HUES6 (cell line): ENCODE measurements around the gene CELSR1.

Source experiments
- H3K27ac ChIP-seq: 2 replicates; pipeline ENCODE4 v1.7.0; 2013; ENCODE audit warnings: low read depth, mild to moderate bottlenecking, low read length, inconsistent platforms
- H3K27me3 ChIP-seq: 2 replicates; pipeline ENCODE4 v1.6.1; 2013; ENCODE audit warnings: low read length; ENCODE audit not compliant: control insufficient read depth, insufficient read depth
- H3K36me3 ChIP-seq: 2 replicates; pipeline ENCODE4 v1.6.1; 2013; ENCODE audit warnings: low read length; ENCODE audit not compliant: control insufficient read depth, insufficient read depth
- H3K4me1 ChIP-seq: 2 replicates; pipeline ENCODE4 v1.6.1; 2013; ENCODE audit warnings: low read length; ENCODE audit not compliant: control insufficient read depth, insufficient read depth
- H3K4me3 ChIP-seq: 2 replicates; pipeline ENCODE4 v1.5.1; 2013; ENCODE audit warnings: low read depth, low read length
- H3K9ac ChIP-seq: one replicate; pipeline ENCODE4 v1.6.1; 2013; ENCODE audit warnings: mild to moderate bottlenecking, low read length
- H3K9me3 ChIP-seq: 2 replicates; pipeline ENCODE4 v1.6.1; 2013; ENCODE audit warnings: low read depth, low read length; ENCODE audit not compliant: control insufficient read depth, insufficient read depth

Gene CELSR1

GRCh38 chr22:46350121-46350520, 187.3 kb downstream of the CELSR1 start:
- no peaks in the 10 kb centered on the region for H3K27me3 ChIP-seq
- no peaks in the 10 kb centered on the region for H3K9me3 ChIP-seq
- H3K4me1 ChIP-seq: no peaks in the 10 kb centered on the region
- H3K4me3 ChIP-seq: no peak overlapping the region
- H3K27ac ChIP-seq: no peak overlapping the region
- H3K36me3 ChIP-seq: peaks cover 92% of the 10 kb centered on the region
- no peak overlapping the region for H3K9ac ChIP-seq

DNA sequence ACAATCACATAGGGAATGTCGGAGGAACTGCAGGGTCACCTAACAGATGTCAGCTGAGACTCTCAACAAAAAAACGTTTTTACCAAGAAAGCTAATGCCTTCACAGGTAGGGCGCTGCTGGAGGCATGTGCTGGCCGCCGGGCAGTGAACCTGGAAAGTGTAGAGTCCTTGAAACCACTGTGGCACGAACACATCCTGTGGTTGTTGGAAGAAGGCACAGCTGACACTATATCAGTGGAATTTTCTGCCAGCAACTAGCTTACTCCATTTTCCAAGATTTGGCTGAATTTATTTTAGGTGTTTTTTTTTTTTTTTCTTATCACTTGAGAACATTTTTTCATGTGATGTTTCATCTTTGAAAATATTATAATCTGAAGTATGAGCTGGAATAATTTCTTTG, 187.7 kb downstream of the CELSR1 start:
- Histone ChIP-seq H3K9ac (no peak overlapping the region), H3K36me3 (peaks cover 96% of the 10 kb centered on the region), H3K9me3 (no peaks in the 10 kb centered on the region), H3K27me3 (no peaks in the 10 kb centered on the region), H3K4me1 (no peaks in the 10 kb centered on the region), H3K27ac (no peak overlapping the region), H3K4me3 (no peak overlapping the region)

- Histone ChIP-seq H3K4me3 (no peak overlapping the region), H3K9ac (no peak overlapping the region), H3K36me3 (peaks cover 99% of the 10 kb centered on the region), H3K27me3 (no peaks in the 10 kb centered on the region), H3K9me3 (no peaks in the 10 kb centered on the region), H3K27ac (no peak overlapping the region), H3K4me1 (no peaks in the 10 kb centered on the region)
These were observed 188.2 kb downstream of the CELSR1 start for GRCh38 chr22:46349238-46349637.

DNA sequence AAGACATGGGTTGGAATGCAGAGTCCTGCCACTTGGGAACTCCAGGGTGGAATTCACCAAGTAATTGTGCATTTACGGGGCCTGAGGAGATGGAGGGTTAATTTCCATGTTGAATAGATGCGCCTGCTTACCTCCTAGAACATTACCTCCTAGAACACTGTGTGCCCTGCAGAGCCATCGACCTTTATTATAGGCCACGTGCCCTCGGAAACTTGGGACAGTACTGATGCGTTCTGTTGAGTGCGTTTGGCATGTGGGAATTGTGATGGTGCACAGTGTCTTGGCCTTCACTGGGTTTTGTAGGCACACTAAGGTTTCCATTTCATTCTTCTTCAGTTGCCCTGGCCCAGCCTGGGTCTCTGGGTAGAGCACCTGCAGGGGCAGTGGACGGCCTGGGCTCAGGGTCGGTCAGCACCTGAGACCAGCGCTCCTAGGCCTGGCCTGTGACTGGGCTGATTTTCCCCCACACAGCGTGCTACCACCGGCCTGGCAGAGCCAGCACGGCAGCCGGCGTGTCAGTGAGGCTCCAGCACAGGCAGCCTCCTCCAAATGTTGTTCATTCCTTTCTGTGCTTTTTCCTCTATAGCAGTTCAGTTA, 189.2 kb downstream of the CELSR1 start:
- Histone ChIP-seq H3K4me3 (no peak overlapping the region), H3K9me3 (no peaks in the 10 kb centered on the region), H3K36me3 (peaks cover 99% of the 10 kb centered on the region), H3K27me3 (no peaks in the 10 kb centered on the region), H3K4me1 (no peaks in the 10 kb centered on the region), H3K27ac (no peak overlapping the region), H3K9ac (no peak overlapping the region)

GRCh38 chr22:46347646-46348045, 189.8 kb downstream of the CELSR1 start:
- no peaks in the 10 kb centered on the region for H3K27me3 ChIP-seq
- no peaks in the 10 kb centered on the region for H3K4me1 ChIP-seq
- no peak overlapping the region for H3K4me3 ChIP-seq
- no peak overlapping the region for H3K27ac ChIP-seq
- no peaks in the 10 kb centered on the region for H3K9me3 ChIP-seq
- H3K9ac ChIP-seq: no peak overlapping the region
- peaks cover 99% of the 10 kb centered on the region for H3K36me3 ChIP-seq

DNA sequence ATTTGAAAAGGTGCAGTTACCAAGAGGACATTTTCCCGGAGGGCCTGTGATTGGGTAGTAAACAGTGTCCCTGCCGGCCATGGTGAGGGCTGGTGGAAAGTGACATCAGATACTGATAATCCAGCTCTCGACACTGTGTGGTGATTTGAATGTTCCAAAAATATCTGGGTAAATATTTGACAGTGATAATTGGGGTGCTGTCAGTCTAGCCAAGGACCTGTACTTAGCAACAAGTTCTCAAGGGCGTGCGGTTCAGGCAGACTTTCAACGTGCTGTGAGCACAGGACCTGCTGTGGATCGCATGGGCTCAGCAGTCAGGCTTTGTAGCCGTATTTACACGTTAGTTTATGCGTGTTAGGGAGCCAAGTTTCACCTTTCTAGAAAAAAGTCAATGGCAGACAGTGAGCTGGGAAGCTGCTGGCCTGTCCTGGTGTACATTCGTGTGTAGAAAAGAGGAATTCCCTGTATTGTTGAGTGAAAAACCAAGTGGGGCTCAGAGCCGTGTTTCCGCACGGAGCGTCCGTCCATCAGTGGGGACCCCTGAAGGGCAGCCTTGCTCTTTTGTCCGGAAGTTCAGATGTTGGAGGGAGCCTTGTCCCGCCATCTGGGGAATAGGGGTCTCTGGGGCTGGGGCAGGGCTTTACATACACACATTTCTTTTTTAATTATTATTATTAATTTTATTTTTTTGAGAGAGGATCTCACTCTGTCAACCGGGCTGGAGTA, 190.6 kb downstream of the CELSR1 start:
- H3K9me3 ChIP-seq: no peaks in the 10 kb centered on the region
- H3K27ac ChIP-seq: no peak overlapping the region
- H3K9ac ChIP-seq: no peak overlapping the region
- H3K27me3 ChIP-seq: no peaks in the 10 kb centered on the region
- H3K4me3 ChIP-seq: no peak overlapping the region
- no peaks in the 10 kb centered on the region for H3K4me1 ChIP-seq
- H3K36me3 ChIP-seq: peaks cover 99% of the 10 kb centered on the region

GRCh38 chr22:46340676-46341075, 196.7 kb downstream of the CELSR1 start:
- no peak overlapping the region for H3K9ac ChIP-seq
- no peak overlapping the region for H3K4me3 ChIP-seq
- no peaks in the 10 kb centered on the region for H3K27me3 ChIP-seq
- peaks cover 80% of the 10 kb centered on the region for H3K36me3 ChIP-seq
- H3K27ac ChIP-seq: no peak overlapping the region
- H3K4me1 ChIP-seq: peaks cover 6% of the 10 kb centered on the region; the same call in 1 of the 2 replicates
- H3K9me3 ChIP-seq: no peaks in the 10 kb centered on the region

DNA sequence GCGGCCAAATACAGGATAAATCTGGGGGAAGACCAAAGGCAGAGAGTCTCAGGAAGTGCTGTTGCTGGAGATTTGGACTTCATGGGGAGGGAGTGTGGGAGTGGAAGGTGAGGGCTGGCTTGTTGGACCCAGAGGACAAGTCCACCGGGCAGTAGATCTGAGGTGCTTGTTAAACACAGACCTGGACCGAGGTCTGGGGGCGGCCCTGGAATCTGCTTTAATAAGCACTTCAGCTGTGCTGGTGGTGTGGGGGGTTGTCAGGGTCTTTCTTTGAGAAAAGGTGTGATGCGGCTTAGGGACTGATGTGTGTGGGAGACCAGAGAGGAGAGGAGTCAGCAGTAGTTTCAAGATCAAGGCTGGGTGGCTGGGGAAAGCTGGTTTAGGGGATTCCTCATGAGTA, 197.5 kb downstream of the CELSR1 start:
- H3K4me3 ChIP-seq: no peak overlapping the region
- H3K27me3 ChIP-seq: no peaks in the 10 kb centered on the region
- peaks cover 6% of the 10 kb centered on the region; the same call in 1 of the 2 replicates for H3K4me1 ChIP-seq
- no peaks in the 10 kb centered on the region for H3K9me3 ChIP-seq
- no peak overlapping the region for H3K27ac ChIP-seq
- H3K36me3 ChIP-seq: peaks cover 73% of the 10 kb centered on the region
- H3K9ac ChIP-seq: no peak overlapping the region

DNA sequence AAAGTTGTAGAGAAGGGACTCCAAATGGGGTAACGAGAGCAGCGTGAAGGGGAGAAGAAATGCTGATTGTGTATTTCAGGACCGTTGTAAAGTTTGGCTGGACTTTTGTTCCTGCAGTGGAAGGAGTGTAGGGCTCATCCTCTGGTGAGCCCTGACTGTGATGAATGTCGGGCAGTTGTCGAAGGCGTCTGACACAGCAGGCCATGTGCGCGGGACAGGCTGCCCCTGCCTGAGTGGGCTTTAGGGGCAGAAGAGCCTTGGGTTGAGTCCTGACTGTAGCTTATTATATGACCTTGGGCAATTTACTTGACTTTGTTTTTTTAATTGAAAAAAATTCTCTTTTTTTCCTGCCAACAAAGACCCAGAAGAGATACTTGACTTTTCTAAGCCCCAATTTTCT, 198.8 kb downstream of the CELSR1 start:
- Histone ChIP-seq H3K9me3 (no peaks in the 10 kb centered on the region), H3K4me3 (no peak overlapping the region), H3K27me3 (no peaks in the 10 kb centered on the region), H3K36me3 (peaks cover 60% of the 10 kb centered on the region), H3K9ac (no peak overlapping the region), H3K4me1 (peaks cover 12% of the 10 kb centered on the region; the same call in 1 of the 2 replicates), H3K27ac (no peak overlapping the region)

- Histone ChIP-seq H3K27ac (no peak overlapping the region), H3K4me3 (no peak overlapping the region), H3K4me1 (peaks cover 12% of the 10 kb centered on the region; the same call in 1 of the 2 replicates), H3K9ac (no peak overlapping the region), H3K36me3 (peaks cover 56% of the 10 kb centered on the region), H3K27me3 (no peaks in the 10 kb centered on the region), H3K9me3 (no peaks in the 10 kb centered on the region)
These were observed 199.6 kb downstream of the CELSR1 start for GRCh38 chr22:46337870-46338269.
